Stimulated activated CD4-positive, alpha-beta T cell treated with anti-CD3 and anti-CD28 coated beads, Interleukin-12 subunit alpha, Interleukin-12 subunit beta, amount 100 ng/mL, for 48 hours (primary cell): Measurements from ENCODE around the gene IGLL5.
"Not testable (repeated sequence)": the region's sequence is repeated elsewhere in the genome, so short reads cannot be mapped to it uniquely, and the experiment has no call there.

Experiments
- DNase-seq, 3 donors: peaks; one replicate each; pipeline ENCODE4 v3.0.0-alpha.2; 2020; ENCODE audit warnings: low read depth in 2 of 3, low spot score in 1 of 3

Gene IGLL5

GRCh38 chr22:22884010-22884887 lies 3.4 kb upstream of the IGLL5 start:
- DNase-seq, result peak; percentile 43 to 77 (median 59)

DNA sequence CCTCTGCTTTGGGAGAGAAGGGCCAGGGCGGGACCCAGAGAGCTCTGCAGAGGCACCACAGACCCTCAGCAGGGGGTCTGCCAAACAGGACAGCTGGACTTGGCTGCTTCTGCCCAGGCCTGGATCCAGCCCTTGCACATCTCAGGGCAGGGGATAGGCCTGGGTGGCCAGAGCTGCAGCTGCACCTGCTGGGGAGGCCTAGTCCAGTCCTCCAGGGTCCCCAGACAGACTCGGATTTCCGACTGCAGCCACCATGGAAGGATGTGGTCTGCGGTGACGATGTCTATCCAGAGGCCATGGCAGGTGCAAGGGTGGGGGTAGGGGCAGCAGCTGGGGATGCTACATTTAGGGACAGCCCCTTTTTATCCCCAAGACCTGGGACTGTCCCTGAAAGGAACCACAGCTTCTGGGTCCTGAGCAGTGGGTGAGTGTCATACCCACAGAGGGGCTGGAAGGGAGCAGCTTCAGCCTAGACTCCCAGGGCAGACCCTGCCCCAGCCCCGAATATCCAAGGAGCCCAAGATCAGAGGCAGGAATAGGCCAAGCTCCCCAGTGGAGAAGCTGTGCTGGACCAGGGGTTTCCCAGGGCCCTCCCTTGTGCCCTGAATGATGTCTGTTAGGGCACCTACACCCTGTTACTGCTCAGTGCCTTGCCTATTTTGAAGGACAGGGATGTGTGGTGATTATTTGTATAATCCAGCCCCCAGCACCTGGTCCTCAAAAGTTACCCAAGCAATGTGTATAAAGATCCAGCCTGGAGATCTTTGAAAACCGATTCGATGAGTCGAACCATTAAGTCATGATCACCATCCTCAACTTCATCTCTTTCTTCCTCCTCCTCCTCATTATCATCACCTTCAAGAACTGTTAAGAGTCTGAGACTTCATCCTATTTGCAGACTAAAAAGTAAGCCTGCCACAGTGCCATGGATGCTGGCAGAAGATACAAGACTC lies 2.5 kb upstream of the IGLL5 start:
- peak in 2 of 3 donors; percentile 31 to 42 for DNase-seq

- DNase-seq, result no peak
Observed at GRCh38 chr22:22886546-22886945, 1.1 kb upstream of the IGLL5 start.

GRCh38 chr22:22888571-22889353 lies 1.1 kb downstream of the IGLL5 start:
- DNase-seq, result no peak

GRCh38 chr22:22890085-22890484 lies 2.5 kb downstream of the IGLL5 start:
- no peak for DNase-seq

- DNase-seq, result no peak
Observed at GRCh38 chr22:22891139-22891621, 3.6 kb downstream of the IGLL5 start.

GRCh38 chr22:22892096-22893052 lies 4.8 kb downstream of the IGLL5 start:
- no peak for DNase-seq

- no peak for DNase-seq
Observed at GRCh38 chr22:22893077-22893805, 5.6 kb downstream of the IGLL5 start.

DNA sequence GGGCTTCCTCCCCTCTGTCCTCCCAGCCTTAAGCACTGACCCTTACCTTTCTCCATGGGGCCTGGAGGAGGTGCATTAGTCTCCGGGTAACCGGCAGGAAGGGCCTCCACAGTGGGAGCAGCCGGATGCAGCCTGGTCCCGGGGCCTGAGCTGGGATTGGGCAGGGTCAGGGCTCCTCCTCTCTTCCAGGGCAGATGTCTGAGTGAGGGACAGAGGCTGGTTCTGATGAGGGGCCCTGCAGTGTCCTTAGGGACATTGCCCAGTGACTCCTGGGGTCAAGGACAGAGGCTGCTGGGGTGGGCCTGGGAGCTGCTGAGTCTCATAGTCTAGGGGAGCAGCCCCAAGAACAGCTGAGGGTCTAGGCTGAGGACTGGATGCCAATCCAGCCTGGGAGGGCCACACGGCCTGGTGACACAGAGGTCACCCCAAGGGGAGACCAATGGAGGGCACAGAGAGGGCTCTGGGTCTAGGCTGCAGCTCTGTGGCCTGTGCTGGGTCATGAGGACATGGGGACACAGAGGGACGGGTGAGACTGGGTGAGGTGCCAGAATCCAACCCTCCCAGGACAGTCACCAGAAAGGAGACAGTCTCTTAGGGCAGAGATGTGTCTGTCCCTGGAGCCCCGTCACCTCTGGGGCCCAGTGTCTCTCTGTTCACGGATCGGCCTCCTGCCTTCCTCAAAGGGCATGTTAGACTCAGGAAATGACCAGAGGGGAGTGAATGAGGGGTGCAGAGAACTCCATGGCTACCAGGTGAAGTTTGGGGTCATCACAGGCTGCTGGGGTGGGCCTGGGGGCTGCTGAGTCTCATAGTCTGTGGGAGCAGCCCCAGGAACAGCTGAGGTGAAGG lies 6.5 kb downstream of the IGLL5 start:
- DNase-seq, result no peak

DNA sequence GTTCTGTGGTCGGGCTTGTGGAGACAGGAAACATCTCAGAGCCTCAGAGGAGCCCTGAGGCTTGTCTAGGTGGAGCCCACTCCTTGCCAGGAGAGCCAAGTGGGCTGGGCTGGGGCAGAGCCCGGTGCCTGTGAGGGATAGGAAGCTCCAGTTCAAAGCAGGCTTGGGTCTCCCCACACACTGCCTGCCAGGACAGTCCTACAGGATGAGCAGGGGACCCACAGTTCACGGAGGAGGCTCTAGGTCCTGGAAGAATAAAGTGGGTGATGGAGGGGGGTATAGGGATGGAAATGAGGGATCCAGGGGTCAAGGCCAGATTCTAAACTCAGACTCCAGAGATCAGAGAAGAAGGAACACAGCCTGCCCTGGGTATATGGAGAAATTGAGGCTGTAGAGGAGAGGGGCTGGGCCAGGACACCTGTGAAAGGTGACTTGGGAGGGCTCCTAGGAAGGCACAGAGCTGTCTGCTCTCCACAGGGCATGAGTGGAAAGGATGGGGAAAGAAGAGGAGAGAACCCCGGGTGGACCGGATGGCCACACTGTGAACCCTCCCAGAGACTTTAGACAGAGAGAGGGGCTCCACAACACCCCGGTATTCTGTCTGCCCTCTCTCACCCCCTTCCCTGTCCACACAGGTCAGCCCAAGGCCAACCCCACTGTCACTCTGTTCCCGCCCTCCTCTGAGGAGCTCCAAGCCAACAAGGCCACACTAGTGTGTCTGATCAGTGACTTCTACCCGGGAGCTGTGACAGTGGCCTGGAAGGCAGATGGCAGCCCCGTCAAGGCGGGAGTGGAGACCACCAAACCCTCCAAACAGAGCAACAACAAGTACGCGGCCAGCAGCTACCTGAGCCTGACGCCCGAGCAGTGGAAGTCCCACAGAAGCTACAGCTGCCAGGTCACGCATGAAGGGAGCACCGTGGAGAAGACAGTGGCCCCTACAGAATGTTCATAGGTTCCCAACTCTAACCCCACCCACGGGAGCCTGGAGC lies 7.4 kb downstream of the IGLL5 start:
- DNase-seq, result no peak

DNA sequence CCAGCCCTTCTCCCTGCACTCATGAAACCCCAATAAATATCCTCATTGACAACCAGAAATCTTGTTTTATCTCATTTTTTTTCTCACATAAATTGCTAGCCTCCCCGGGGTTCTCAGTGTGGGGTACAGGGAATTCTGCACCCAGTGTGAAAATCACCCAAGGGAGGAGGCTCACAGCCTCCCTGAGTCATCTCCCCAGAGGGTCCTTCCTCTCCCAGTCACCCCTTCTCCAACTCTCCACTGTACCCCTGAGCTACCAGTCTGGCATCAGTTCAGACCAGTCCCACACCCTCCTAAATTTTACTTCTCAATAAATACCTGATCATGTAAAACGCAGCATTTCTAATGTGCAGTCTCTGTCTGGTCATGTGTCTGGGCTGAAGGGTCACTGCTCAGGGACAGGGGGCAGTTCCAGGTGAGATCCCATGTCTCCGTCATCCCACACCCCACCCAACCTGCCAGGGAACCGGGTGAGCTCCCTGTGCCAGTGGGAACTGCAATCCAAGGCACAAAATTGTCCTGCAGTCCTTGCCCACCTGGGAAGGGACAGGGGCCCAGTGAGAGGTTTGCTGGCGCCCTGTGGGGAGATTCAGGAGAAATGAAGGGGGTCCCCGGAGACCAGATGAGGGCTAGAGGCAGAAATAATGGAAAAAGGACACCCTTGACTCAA lies 8.3 kb downstream of the IGLL5 start:
- DNase-seq, result no peak

DNA sequence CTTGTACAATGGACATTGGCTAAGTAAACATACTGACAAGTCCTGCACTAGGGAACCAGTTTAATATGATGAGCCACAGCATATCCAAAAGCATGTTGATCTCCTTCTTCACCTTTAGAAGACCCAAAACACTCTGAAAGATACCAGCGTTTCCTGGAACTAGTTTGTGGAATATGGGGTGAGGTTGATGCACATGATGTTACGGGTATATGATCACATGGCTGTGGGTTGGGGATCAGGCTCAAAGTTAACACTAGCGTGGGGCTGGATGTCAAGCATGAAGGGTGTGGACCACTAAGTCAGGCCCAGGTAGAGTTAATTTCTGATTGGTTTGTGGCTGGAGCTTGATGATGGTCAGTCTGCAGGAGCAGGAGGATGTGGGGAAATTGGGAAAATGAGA lies 9.0 kb downstream of the IGLL5 start:
- DNase-seq, result no peak

DNA sequence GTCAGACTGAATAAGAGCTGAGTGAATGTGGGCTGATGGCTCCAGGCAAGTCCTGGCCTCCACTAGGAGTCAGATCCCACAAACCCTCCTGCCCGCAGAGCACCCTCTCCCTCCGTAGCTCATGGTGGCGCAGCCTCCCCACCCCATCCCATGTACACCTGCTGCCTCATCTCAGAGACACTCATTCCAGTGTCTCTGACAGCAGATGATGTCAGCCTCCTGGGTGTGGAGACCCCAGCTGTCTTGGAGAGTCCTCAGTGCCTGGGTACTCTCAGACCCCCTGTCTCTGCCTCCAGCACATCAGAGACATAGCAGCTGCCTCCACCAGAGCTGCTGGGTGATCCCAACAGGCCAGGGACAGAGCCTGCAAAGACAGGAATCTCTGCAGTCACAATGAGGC lies 9.5 kb downstream of the IGLL5 start:
- no peak for DNase-seq

DNA sequence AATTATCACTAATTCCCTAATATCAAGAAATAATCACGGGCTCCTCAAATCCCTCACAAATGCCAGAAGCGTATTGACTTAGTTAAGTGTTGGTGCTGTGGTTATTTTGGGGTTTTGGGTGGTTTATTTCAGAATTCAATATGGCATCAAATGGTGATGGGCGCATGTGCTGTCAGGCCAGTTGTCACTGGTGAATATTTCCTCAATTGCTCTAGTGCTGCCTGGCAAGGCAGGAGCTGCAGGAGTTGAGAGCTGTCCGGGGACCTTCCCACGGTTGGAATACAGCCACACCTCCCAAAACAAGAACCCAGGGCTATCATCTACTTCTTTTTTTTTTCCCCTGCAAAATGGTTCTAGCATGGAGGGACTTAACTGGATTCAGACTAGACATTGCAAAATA lies 10.3 kb downstream of the IGLL5 start:
- no peak for DNase-seq

- DNase-seq, result not testable (repeated sequence)
Observed at GRCh38 chr22:22898411-22898950, 10.9 kb downstream of the IGLL5 start.
